Endothelial cell of umbilical vein (primary cell): ENCODE data around the gene CCDC171. TPM values are rescaled to one million over a fixed set of nuclear protein-coding genes. Genes with fewer than 3 reads are reported as not detected.

Experiments used
- BruUV-seq: library from RNA; stranded (reverse); fragments of 400-500 nt; replicated peaks from 2 replicates; lab custom pipeline; 2021; lab: Mats Ljungman, UMichigan
- CTCF ChIA-PET: fragments of 300-600, 350-600 bp; sonication (Branson Sonifier 250); formaldehyde crosslinking; loops from one replicate; lab custom pipeline; 2021; ENCODE audit warnings: antibody characterized with exemption, inconsistent platforms; lab: Charles Lee
- POLR2A ChIA-PET: fragments of 300-600, 350-600 bp; sonication (Branson Sonifier 250); formaldehyde crosslinking; loops from one replicate; lab custom pipeline; 2021; ENCODE audit warnings: antibody characterized with exemption, inconsistent platforms; lab: Charles Lee
- DNase-seq: peaks from one replicate; pipeline ENCODE4 v3.0.0-alpha.2; 2011; ENCODE audit warnings: low read depth, low spot score
- FAIRE-seq: peaks from 2 replicates; lab custom pipeline; 2011; peaks lifted over from hg19 to GRCh38; lab: Jason Lieb, UNC
- H2AFZ ChIP-seq: 2 replicates; pipeline ENCODE4 v1.6.0; 2012; ENCODE audit warnings: low read depth, low read length, control low read depth, inconsistent platforms
- H3K27ac ChIP-seq: 2 replicates; pipeline ENCODE4 v1.5.1; 2011; ENCODE audit warnings: low read depth, mild to moderate bottlenecking, control low read depth, low read length, moderate library complexity; ENCODE audit not compliant: insufficient read depth
- H3K27me3 ChIP-seq, 2 experiments: 2 replicates each; pipeline versions ENCODE4 v1.6.0 to v1.6.1; 2011; ENCODE audit warnings: low read length in 2 of 2, mixed read lengths in 1 of 2; ENCODE audit not compliant: control insufficient read depth in 2 of 2, insufficient read depth in 2 of 2
- H3K36me3 ChIP-seq, 2 experiments: 2 replicates in 1 of 2; 3 replicates in 1 of 2; pipeline ENCODE4 v1.5.1; 2011; ENCODE audit warnings: low read length in 2 of 2, mild to moderate bottlenecking in 1 of 2, moderate library complexity in 1 of 2; ENCODE audit not compliant: control insufficient read depth in 2 of 2, insufficient read depth in 2 of 2; ENCODE audit errors: extremely low read depth in 1 of 2
- H3K4me1 ChIP-seq: 3 replicates; pipeline ENCODE4 v1.5.1; 2011; ENCODE audit warnings: mild to moderate bottlenecking, low read length; ENCODE audit not compliant: control insufficient read depth, insufficient read depth; ENCODE audit errors: extremely low read depth
- H3K4me2 ChIP-seq: 2 replicates; pipeline ENCODE4 v1.6.1; 2011; ENCODE audit warnings: low read length, control low read depth, mixed read lengths; ENCODE audit not compliant: insufficient read depth
- H3K4me3 ChIP-seq, 3 experiments: fragments of 200-600 bp in 1 of 3; sonication (generic), shearing (Covaris generic) in 1 of 3; replicated peaks in 1 of 3; 2 replicates each; pipeline ENCODE4 v1.5.1; 2011 to 2016; ENCODE audit warnings: control low read depth in 3 of 3, low read length in 3 of 3, mild to moderate bottlenecking in 2 of 3, inconsistent platforms in 1 of 3, low read depth in 1 of 3, moderate library complexity in 1 of 3; ENCODE audit not compliant: insufficient read depth in 1 of 3
- H3K79me2 ChIP-seq: 2 replicates; pipeline ENCODE4 v1.6.0; 2012; ENCODE audit warnings: low read length, inconsistent platforms; ENCODE audit not compliant: control insufficient read depth, insufficient read depth
- H3K9ac ChIP-seq: replicated peaks from 2 replicates; pipeline ENCODE3; 2011; ENCODE audit warnings: low read length, control low read depth; ENCODE audit not compliant: insufficient read depth; ENCODE audit errors: extremely low read depth
- H3K9me1 ChIP-seq: replicated peaks from 3 replicates; pipeline ENCODE4 v1.6.0; 2011; ENCODE audit warnings: mild to moderate bottlenecking, low read length; ENCODE audit not compliant: control insufficient read depth, insufficient read depth; ENCODE audit errors: extremely low read depth
- H3K9me3 ChIP-seq: replicated peaks from 2 replicates; pipeline ENCODE4 v1.5.1; 2012; ENCODE audit warnings: low read length, inconsistent platforms; ENCODE audit not compliant: control insufficient read depth, insufficient read depth
- H4K20me1 ChIP-seq: replicated peaks from 2 replicates; pipeline ENCODE3; 2011; ENCODE audit warnings: mild to moderate bottlenecking, low read length; ENCODE audit not compliant: control insufficient read depth, insufficient read depth; ENCODE audit errors: extremely low read depth
- CTCF ChIP-seq, 2 donors: IDR thresholded peaks; 1 replicate in 1 of 2; 2 replicates in 1 of 2; pipeline ENCODE4 v1.5.1; 2011; ENCODE audit warnings: low read length in 2 of 2, mild to moderate bottlenecking in 2 of 2, moderate library complexity in 2 of 2, control low read depth in 1 of 2, inconsistent platforms in 1 of 2, low read depth in 1 of 2; ENCODE audit not compliant: insufficient read depth in 1 of 2; ENCODE audit errors: extremely low read depth in 1 of 2
- EZH2 ChIP-seq: IDR thresholded peaks from 2 replicates; pipeline ENCODE4 v1.6.1; 2012; ENCODE audit warnings: borderline replicate concordance, low read depth, mild to moderate bottlenecking, moderate library complexity, low read length, inconsistent platforms; ENCODE audit not compliant: severe bottlenecking
- FOS ChIP-seq: IDR thresholded peaks from 2 replicates; pipeline ENCODE4 v1.6.1; 2011; ENCODE audit warnings: mild to moderate bottlenecking, low read length, moderate library complexity, borderline replicate concordance; ENCODE audit not compliant: insufficient read depth
- GATA2 ChIP-seq: IDR thresholded peaks from 2 replicates; pipeline ENCODE4 v1.7.0; 2011; ENCODE audit warnings: low read depth, mild to moderate bottlenecking, moderate library complexity, mixed read lengths, low read length; ENCODE audit not compliant: insufficient read length, insufficient read depth
- JUN ChIP-seq: IDR thresholded peaks from 2 replicates; pipeline ENCODE4 v1.6.1; 2011; ENCODE audit warnings: borderline replicate concordance, low read depth; ENCODE audit not compliant: insufficient read length, insufficient read depth
- MAX ChIP-seq: IDR thresholded peaks from 2 replicates; pipeline ENCODE4 v1.6.1; 2011; ENCODE audit not compliant: insufficient read depth, insufficient read length
- MYC ChIP-seq: IDR thresholded peaks from one replicate; pipeline ENCODE4 v1.6.1; 2011; ENCODE audit warnings: mild to moderate bottlenecking, low read depth, low read length
- POLR2A ChIP-seq: IDR thresholded peaks from 2 replicates; pipeline ENCODE4 v1.6.1; 2012; ENCODE audit warnings: low read depth, mild to moderate bottlenecking, control low read depth, low read length
- POLR2AphosphoS5 ChIP-seq: IDR thresholded peaks from 2 replicates; pipeline ENCODE4 v1.6.1; 2012; ENCODE audit warnings: low read depth, mild to moderate bottlenecking, control low read depth, low read length, moderate library complexity; ENCODE audit not compliant: insufficient read depth
- dilution Hi-C: fragments of 300-500 bp; cut with MboI; formaldehyde crosslinking; loops from one replicate; pipeline ENCODE4 v1.15.0; 2019; ENCODE audit warnings: low sequenced_read_pairs; ENCODE audit not compliant: extremely low pct_ligation_motif_present
- intact Hi-C: fragments of 100-400 bp; cut with micrococcal nuclease; formaldehyde crosslinking; loops from one replicate; pipeline ENCODE4 v1.10.0; 2022
- polyA plus RNA-seq, 4 experiments: library from polyadenylated mRNA; depleted of rRNA in 3 of 4; stranded (reverse) in 3 of 4; unstranded in 1 of 4; fragments of >200 nt; gene quantifications; 2 replicates each; pipeline versions ENCODE4 v1.2.1 to v1.2.3, GENCODE V29; 2011 to 2012; ENCODE audit warnings: missing spikeins in 1 of 4
- total RNA-seq: library from RNA; stranded (reverse); gene quantifications from 2 replicates; pipeline ENCODE4 v1.2.3, GENCODE V29; 2021

CCDC171 gene
- total and polyA plus RNA-seq, 2 donors (not counting 3 experiments of a cell fraction or from before 2014, with no cell fraction given), result 0.58 to 1.4 TPM

- Histone ChIP-seq H3K4me2 (no peak overlapping the region), H3K9ac (no peak overlapping the region), H2AFZ (no peak overlapping the region), H3K4me3 (no peak overlapping the region), H3K79me2 (peaks cover 43% of the 10 kb centered on the region), H3K9me3 (no peaks in the 10 kb centered on the region), H3K9me1 (no peaks in the 10 kb centered on the region), H3K27ac (no peak overlapping the region), H3K4me1 (peaks cover 15% of the 10 kb centered on the region), H4K20me1 (no peaks in the 10 kb centered on the region), H3K36me3 (peaks cover 2 to 16% of the 10 kb centered on the region in 2 experiments), H3K27me3 (no peaks in the 10 kb centered on the region)
- intact Hi-C loops, result no loop called here
- dilution Hi-C loops, result no loop called here
- CTCF ChIA-PET, result interaction anchor here (1.3 kb wide), 1 partner anchor 13 kb away, joined by 3 read pairs; no protein-coding TSS in a partner anchor
- POLR2A ChIA-PET, result no interaction called here
- BruUV-seq, result no TSS peak
- DNase-seq, result no peak
- no peak for TF ChIP-seq MAX
- TF ChIP-seq CTCF (IDR thresholded peaks at IDR 0.05; ENCODE audit: extremely low read depth in 1 of 2, insufficient read depth in 1 of 2, low read depth in 1 of 2, low read length in 2 of 2), result no peak
- TF ChIP-seq GATA2, result no peak
- no peak for TF ChIP-seq MYC
- TF ChIP-seq POLR2A, result no peak
- no peak for TF ChIP-seq FOS
- TF ChIP-seq JUN, result no peak
- TF ChIP-seq POLR2AphosphoS5, result no peak
- no peak for TF ChIP-seq EZH2
- FAIRE-seq, result no peak
Measured at GRCh38 chr9:15505921-15506320, 46.9 kb upstream of the CCDC171 start.
